Gastroesophageal sphincter (tissue), 4 donors: Measurements from ENCODE around the gene UVSSA. TPM values are rescaled to one million over a fixed set of nuclear protein-coding genes. Genes with fewer than 3 reads are reported as not detected.

Experiments
- ATAC-seq: fragments of 150-250 bp; one replicate; pipeline ENCODE4 v1.9.1; 2016; ENCODE audit warnings: mild to moderate bottlenecking, moderate library complexity
- H3K27ac ChIP-seq, 4 donors: fragments of 200-600 bp; sonication (generic) in 3 of 4; 1 replicate in 3 of 4; 2 replicates in 1 of 4; pipeline ENCODE4 v1.5.1; 2016 to 2019
- H3K27me3 ChIP-seq: fragments of 200-600 bp; sonication (generic); one replicate; pipeline ENCODE4 v1.5.1; 2019
- H3K36me3 ChIP-seq, 2 donors: fragments of 200-600 bp; sonication (generic); one replicate each; pipeline ENCODE4 v1.5.1; 2019; ENCODE audit warnings: control low read depth in 1 of 2
- H3K4me1 ChIP-seq, 3 donors: fragments of 200-600 bp; sonication (generic); 1 replicate in 2 of 3; 2 replicates in 1 of 3; pipeline ENCODE4 v1.5.1; 2016 to 2019; ENCODE audit warnings: control low read depth in 2 of 3
- H3K4me3 ChIP-seq, 2 donors: fragments of 200-600 bp; sonication (generic); one replicate each; pipeline ENCODE4 v1.5.1; 2019; ENCODE audit warnings: mild to moderate bottlenecking in 1 of 2, moderate library complexity in 1 of 2
- H3K9me3 ChIP-seq, 3 donors: fragments of 200-600 bp; sonication (generic); one replicate each; pipeline ENCODE4 v1.5.1; 2017 to 2019; ENCODE audit warnings: control low read depth in 2 of 3
- EP300 ChIP-seq: sonication (generic); formaldehyde crosslinking; IDR thresholded peaks from one replicate; pipeline ENCODE4 v1.6.1; 2017; ENCODE audit warnings: antibody characterized with exemption, mild to moderate bottlenecking
- POLR2A ChIP-seq, 2 donors: fragments of 450-650 bp; IDR thresholded peaks; one replicate each; pipeline ENCODE4 v1.6.1; 2017; ENCODE audit warnings: antibody characterized with exemption in 2 of 2, mild to moderate bottlenecking in 2 of 2, moderate library complexity in 1 of 2
- POLR2AphosphoS5 ChIP-seq: sonication (generic); formaldehyde crosslinking; IDR thresholded peaks from one replicate; pipeline ENCODE4 v1.6.1; 2017; ENCODE audit warnings: antibody characterized with exemption
- WGBS, 2 donors: methylation state at CpG; one replicate each; pipeline ENCODE4 v1.1.5; 2018; ENCODE audit warnings: low coverage in 1 of 2; 5-methylcytosine and 5-hydroxymethylcytosine counted together
- total RNA-seq, 4 donors: library from RNA; depleted of rRNA; stranded (reverse); fragments of >200 nt; gene quantifications; one replicate each; pipeline ENCODE4 v1.1.0, GENCODE V29; 2016
- TF ChIP-seq, protein P1 (sequence below), 4 experiments: fragments of 200-600 bp in 2 of 4; fragments of 450-650 bp in 2 of 4; sonication (generic) in 1 of 4; IDR thresholded peaks; one replicate each; pipeline ENCODE4 v1.5.1; 2017 to 2019; ENCODE audit warnings: antibody characterized with exemption in 4 of 4, mild to moderate bottlenecking in 2 of 4, moderate library complexity in 2 of 4

Gene UVSSA
- total RNA-seq, 4 donors from 2014 or later = 3.1 to 24.1 (median 9.9) TPM

- no peaks in the 10 kb centered on the region for H3K4me1 ChIP-seq
- H3K36me3 ChIP-seq = peaks cover 0 to 83% of the 10 kb centered on the region in 2 donors
- TF ChIP-seq POLR2A (IDR thresholded peaks at IDR 0.05) (no peak), POLR2AphosphoS5 (no peak), EP300 (no peak)
- TF ChIP-seq, protein P1, sequence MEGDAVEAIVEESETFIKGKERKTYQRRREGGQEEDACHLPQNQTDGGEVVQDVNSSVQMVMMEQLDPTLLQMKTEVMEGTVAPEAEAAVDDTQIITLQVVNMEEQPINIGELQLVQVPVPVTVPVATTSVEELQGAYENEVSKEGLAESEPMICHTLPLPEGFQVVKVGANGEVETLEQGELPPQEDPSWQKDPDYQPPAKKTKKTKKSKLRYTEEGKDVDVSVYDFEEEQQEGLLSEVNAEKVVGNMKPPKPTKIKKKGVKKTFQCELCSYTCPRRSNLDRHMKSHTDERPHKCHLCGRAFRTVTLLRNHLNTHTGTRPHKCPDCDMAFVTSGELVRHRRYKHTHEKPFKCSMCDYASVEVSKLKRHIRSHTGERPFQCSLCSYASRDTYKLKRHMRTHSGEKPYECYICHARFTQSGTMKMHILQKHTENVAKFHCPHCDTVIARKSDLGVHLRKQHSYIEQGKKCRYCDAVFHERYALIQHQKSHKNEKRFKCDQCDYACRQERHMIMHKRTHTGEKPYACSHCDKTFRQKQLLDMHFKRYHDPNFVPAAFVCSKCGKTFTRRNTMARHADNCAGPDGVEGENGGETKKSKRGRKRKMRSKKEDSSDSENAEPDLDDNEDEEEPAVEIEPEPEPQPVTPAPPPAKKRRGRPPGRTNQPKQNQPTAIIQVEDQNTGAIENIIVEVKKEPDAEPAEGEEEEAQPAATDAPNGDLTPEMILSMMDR (IDR thresholded peaks at IDR 0.05) = no peak
- H3K4me3 ChIP-seq = no peak overlapping the region
- H3K27ac ChIP-seq = no peak overlapping the region
- no peaks in the 10 kb centered on the region for H3K27me3 ChIP-seq
- no peaks in the 10 kb centered on the region for H3K9me3 ChIP-seq
- 92 to 95% methylated on average over 2 to 4 of the region's 35 CpGs for WGBS, 2 donors
- ATAC-seq = no peak
Measured at GRCh38 chr4:1366371-1367229, 19.6 kb downstream of the UVSSA start.

GRCh38 chr4:1367230-1367935 lies 20.4 kb downstream of the UVSSA start:
- 100% methylated on average over 2 of the region's 17 CpGs; no CpG with 5 or more reads in 1 of the 2 donors for WGBS, 2 donors
- Histone ChIP-seq H3K9me3 (no peaks in the 10 kb centered on the region), H3K27ac (no peak overlapping the region), H3K27me3 (no peaks in the 10 kb centered on the region), H3K4me1 (no peaks in the 10 kb centered on the region), H3K4me3 (no peak overlapping the region), H3K36me3 (peaks cover 0 to 86% of the 10 kb centered on the region in 2 donors)
- ATAC-seq = no peak
- TF ChIP-seq, protein P1 (IDR thresholded peaks at IDR 0.05) = no peak
- TF ChIP-seq POLR2AphosphoS5 = no peak

DNA sequence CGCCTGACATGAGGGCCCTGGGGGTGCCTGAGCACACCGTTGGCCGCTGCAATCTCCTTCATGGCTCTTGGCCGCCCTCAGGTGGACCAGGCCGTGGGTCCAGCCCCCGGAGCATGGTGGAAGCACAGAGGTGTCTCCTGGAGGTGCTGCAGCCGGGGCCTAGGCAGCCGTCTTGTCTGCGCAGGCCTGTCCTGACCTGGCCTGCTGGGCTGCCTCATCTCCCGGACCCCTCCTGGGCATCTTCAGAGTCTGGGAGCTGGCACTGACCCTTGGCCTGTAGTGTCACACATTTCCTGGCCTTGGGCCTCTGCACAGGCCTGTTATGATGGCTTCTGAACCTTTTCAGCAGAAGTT lies 20.9 kb downstream of the UVSSA start:
- 100% methylated on average over 1 of the region's 10 CpGs; no CpG with 5 or more reads in 1 of the 2 donors for whole genome bisulfite sequencing, 2 donors
- H3K4me3 ChIP-seq = no peak overlapping the region
- H3K27me3 ChIP-seq = no peaks in the 10 kb centered on the region
- TF ChIP-seq POLR2AphosphoS5 (no peak), POLR2A (IDR thresholded peaks at IDR 0.05) (no peak), EP300 (no peak)
- TF ChIP-seq, protein P1 (IDR thresholded peaks at IDR 0.05) = no peak
- ATAC-seq = no peak
- no peaks in the 10 kb centered on the region for H3K9me3 ChIP-seq
- H3K36me3 ChIP-seq = peaks cover 0 to 86% of the 10 kb centered on the region in 2 donors
- H3K4me1 ChIP-seq = no peaks in the 10 kb centered on the region
- H3K27ac ChIP-seq = no peak overlapping the region

DNA sequence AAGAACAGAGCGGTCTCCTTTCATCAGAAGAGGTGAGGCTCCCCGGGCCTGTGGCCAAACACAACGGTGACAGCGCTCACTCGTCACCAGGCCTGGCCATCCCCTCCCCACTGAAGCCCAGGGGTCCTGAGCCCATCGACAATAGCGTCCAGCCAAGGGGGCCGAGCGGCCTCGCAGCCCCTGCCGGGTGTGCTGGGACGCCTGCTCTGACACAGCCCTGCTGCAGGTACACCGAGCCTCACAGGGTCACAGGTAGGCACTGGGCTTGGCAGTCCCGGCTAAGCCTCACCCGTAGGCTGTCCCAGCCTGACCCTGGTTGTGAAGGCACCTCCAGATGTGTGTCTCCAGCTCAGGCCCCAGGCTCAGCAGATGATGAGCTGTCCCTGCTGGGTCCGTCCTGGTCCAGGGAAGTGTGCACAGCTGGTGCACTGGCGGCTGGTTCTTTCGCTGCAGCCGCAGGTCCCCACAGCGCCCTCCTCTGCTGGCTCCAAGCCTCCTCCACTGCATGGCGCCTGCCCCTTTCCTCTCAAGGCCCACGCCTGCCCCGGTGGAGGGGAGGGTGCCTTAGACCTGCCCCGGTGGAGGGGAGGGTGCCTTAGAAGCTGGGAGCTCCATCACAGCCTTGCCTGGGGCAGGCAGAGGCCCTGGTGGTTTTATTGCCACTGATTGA lies 21.5 kb downstream of the UVSSA start:
- Histone ChIP-seq H3K27me3 (no peaks in the 10 kb centered on the region), H3K4me1 (no peaks in the 10 kb centered on the region), H3K27ac (no peak overlapping the region), H3K36me3 (peaks cover 0 to 89% of the 10 kb centered on the region in 2 donors), H3K4me3 (no peak overlapping the region), H3K9me3 (no peaks in the 10 kb centered on the region)
- 89 to 92% methylated on average over 2 to 3 of the region's 24 CpGs for WGBS, 2 donors
- no peak for ATAC-seq
- no peak for TF ChIP-seq EP300
- TF ChIP-seq, protein P1 (IDR thresholded peaks at IDR 0.05) = no peak
- no peak for TF ChIP-seq POLR2A (IDR thresholded peaks at IDR 0.05)
- TF ChIP-seq POLR2AphosphoS5 = no peak
